Loucy (cell line): Measurements from ENCODE around the gene THEMIS.

Experiments
- H2AFZ ChIP-seq: fragments of 200-600 bp; sonication (generic); 2 replicates; pipeline ENCODE4 v1.6.0; 2016; ENCODE audit warnings: antibody characterized with exemption, mild to moderate bottlenecking, low read length, moderate library complexity
- H3F3A ChIP-seq: fragments of 200-600 bp; 2 replicates; pipeline ENCODE4 v1.6.0; 2016; ENCODE audit warnings: antibody characterized with exemption, low read depth, mild to moderate bottlenecking
- H3K27me3 ChIP-seq: fragments of 200-600 bp; sonication (generic); 2 replicates; pipeline ENCODE4 v1.6.1; 2014; ENCODE audit warnings: low read length, mild to moderate bottlenecking; ENCODE audit not compliant: insufficient read depth, poor library complexity, severe bottlenecking
- H3K36me3 ChIP-seq: fragments of 200-600 bp; sonication (generic); 2 replicates; pipeline ENCODE4 v1.6.1; 2016; ENCODE audit warnings: low read length; ENCODE audit not compliant: insufficient read depth
- H3K4me1 ChIP-seq: fragments of 200-600 bp; sonication (generic); 2 replicates; pipeline ENCODE4 v1.5.1; 2014; ENCODE audit warnings: low read length, mild to moderate bottlenecking; ENCODE audit not compliant: insufficient read depth, poor library complexity, severe bottlenecking
- H3K4me2 ChIP-seq: fragments of 200-600 bp; sonication (generic); 2 replicates; pipeline ENCODE4 v1.6.0; 2014; ENCODE audit warnings: antibody characterized with exemption, low read length, low read depth, mild to moderate bottlenecking; ENCODE audit not compliant: poor library complexity, severe bottlenecking
- H3K4me3 ChIP-seq: fragments of 200-600 bp; sonication (generic); 2 replicates; pipeline ENCODE4 v1.5.1; 2014; ENCODE audit warnings: low read length, mild to moderate bottlenecking, mixed read lengths; ENCODE audit not compliant: poor library complexity, severe bottlenecking
- H3K79me2 ChIP-seq: fragments of 200-600 bp; sonication (generic); 2 replicates; pipeline ENCODE4 v1.6.1; 2014; ENCODE audit warnings: low read length; ENCODE audit not compliant: insufficient read depth
- H3K9ac ChIP-seq: fragments of 200-600 bp; sonication (generic); 2 replicates; pipeline ENCODE4 v1.6.0; 2014; ENCODE audit warnings: mild to moderate bottlenecking, low read depth, low read length, moderate library complexity; ENCODE audit not compliant: poor library complexity, severe bottlenecking
- H3K9me2 ChIP-seq: fragments of 200-600 bp; sonication (generic); replicated peaks from 2 replicates; pipeline ENCODE4 v1.6.1; 2016; ENCODE audit warnings: low read depth, low read length, mixed read lengths
- H3K9me3 ChIP-seq: fragments of 200-600 bp; sonication (generic); 2 replicates; pipeline ENCODE4 v1.6.1; 2014; ENCODE audit warnings: mild to moderate bottlenecking, antibody characterized with exemption, low read length, low read depth; ENCODE audit not compliant: insufficient read depth
- H4K20me1 ChIP-seq: fragments of 200-600 bp; sonication (generic); 2 replicates; pipeline ENCODE4 v1.6.0; 2014; ENCODE audit warnings: antibody characterized with exemption, low read length, mild to moderate bottlenecking; ENCODE audit not compliant: insufficient read depth, poor library complexity, severe bottlenecking
- CTCF ChIP-seq: fragments of 200-600 bp; sonication (generic); conservative IDR thresholded peaks from 2 replicates; pipeline ENCODE4 v1.5.1; 2014; ENCODE audit warnings: mild to moderate bottlenecking, antibody characterized with exemption, low read length
- EZH2phosphoT487 ChIP-seq: fragments of 200-600 bp; IDR thresholded peaks from 2 replicates; pipeline ENCODE4 v1.6.1; 2018; ENCODE audit warnings: antibody characterized with exemption, mild to moderate bottlenecking, moderate library complexity, borderline replicate concordance

Gene THEMIS

GRCh38 chr6:127824061-127824460 lies 76.8 kb downstream of the THEMIS start:
- no peaks in the 10 kb centered on the region for H3K4me1 ChIP-seq
- H3K79me2 ChIP-seq: peaks cover 41% of the 10 kb centered on the region; the same call in 1 of the 2 replicates
- no peaks in the 10 kb centered on the region for H3K9me2 ChIP-seq
- no peaks in the 10 kb centered on the region for H3K27me3 ChIP-seq
- H3K36me3 ChIP-seq: peaks cover 58% of the 10 kb centered on the region
- no peak overlapping the region for H3K4me3 ChIP-seq
- H3K4me2 ChIP-seq: no peak overlapping the region
- H4K20me1 ChIP-seq: no peaks in the 10 kb centered on the region
- no peaks in the 10 kb centered on the region for H3F3A ChIP-seq
- no peak overlapping the region for H2AFZ ChIP-seq
- TF ChIP-seq CTCF (no peak), EZH2phosphoT487 (no peak)
- H3K9ac ChIP-seq: no peak overlapping the region
- 0 out of 2 replicates have a peak, but pooled peaks cover 5% of the 10 kb centered on the region for H3K9me3 ChIP-seq

GRCh38 chr6:127821431-127821830 lies 79.4 kb downstream of the THEMIS start:
- no peaks in the 10 kb centered on the region for H3K27me3 ChIP-seq
- no peak overlapping the region for H3K9ac ChIP-seq
- no peak overlapping the region for H2AFZ ChIP-seq
- H3F3A ChIP-seq: no peaks in the 10 kb centered on the region
- peaks cover 15% of the 10 kb centered on the region for H3K4me1 ChIP-seq
- H3K4me2 ChIP-seq: no peak overlapping the region
- H3K9me3 ChIP-seq: 0 out of 2 replicates have a peak, but pooled peaks cover 5% of the 10 kb centered on the region
- H3K79me2 ChIP-seq: peaks cover 49% of the 10 kb centered on the region
- no peaks in the 10 kb centered on the region for H3K9me2 ChIP-seq
- TF ChIP-seq CTCF: no peak
- H3K36me3 ChIP-seq: peaks cover 40% of the 10 kb centered on the region
- no peak overlapping the region for H3K4me3 ChIP-seq
- no peaks in the 10 kb centered on the region for H4K20me1 ChIP-seq

- Histone ChIP-seq H3F3A (no peaks in the 10 kb centered on the region), H3K9ac (no peak overlapping the region)
Observed at GRCh38 chr6:127818149-127818548, 82.7 kb downstream of the THEMIS start.

More at GRCh38 chr6:127818149-127818548, 82.7 kb downstream of the THEMIS start:
- Histone ChIP-seq H3K36me3 (peaks cover 40% of the 10 kb centered on the region), H3K4me3 (peak overlapping the region; percentile 26), H2AFZ (no peak overlapping the region), H4K20me1 (no peaks in the 10 kb centered on the region), H3K79me2 (peaks cover 52% of the 10 kb centered on the region), H3K4me2 (peak overlapping the region; percentile 53), H3K9me2 (no peaks in the 10 kb centered on the region), H3K27me3 (no peaks in the 10 kb centered on the region), H3K4me1 (peaks cover 15% of the 10 kb centered on the region), H3K9me3 (0 out of 2 replicates have a peak, but pooled peaks cover 5% of the 10 kb centered on the region)
- no peak for TF ChIP-seq EZH2phosphoT487
- TF ChIP-seq CTCF: no peak
